ENCODE measurements around the gene TAF11L2. TPM values are rescaled to one million over a fixed set of nuclear protein-coding genes. Genes with fewer than 3 reads are reported as not detected.
"Not testable (repeated sequence)": the region's sequence is repeated elsewhere in the genome, so short reads cannot be mapped to it uniquely, and the experiment has no call there.

TAF11L2 gene
- total RNA-seq, 1 experiment from 2014 or later: not detected

- not testable (repeated sequence) for H2AFZ ChIP-seq (ENCODE audit: low read length); H3K14ac ChIP-seq (ENCODE audit: insufficient read depth, low read length); H2BK12ac ChIP-seq (ENCODE audit: insufficient read length, low read depth, low read length); H3K56ac ChIP-seq (ENCODE audit: insufficient read length, low read depth, low read length); H2BK15ac ChIP-seq (ENCODE audit: low read depth, low read length); H3K9me3 ChIP-seq (ENCODE audit: control insufficient read depth, low read depth, low read length); H3K4me1 Mint-ChIP-seq; H2AK5ac ChIP-seq (ENCODE audit: insufficient read length, low read length); H4K8ac ChIP-seq (replicated peaks; ENCODE audit: insufficient read length, low read depth, low read length); H3K23ac ChIP-seq (ENCODE audit: insufficient read length, low read depth, low read length); H2BK5ac ChIP-seq (ENCODE audit: insufficient read length, low read length); H3K4me1 ChIP-seq (ENCODE audit: insufficient read depth, low read length); H3K4ac ChIP-seq (ENCODE audit: low read depth, low read length); H3K27ac Mint-ChIP-seq; H3K36me3 Mint-ChIP-seq (ENCODE audit: insufficient read depth in 1 of 3, low read depth in 3 of 3); H3K27ac ChIP-seq (ENCODE audit: insufficient read length, low read depth, low read length); DNase-seq; H3T11ph ChIP-seq (ENCODE audit: low read length); H3K79me2 ChIP-seq (ENCODE audit: insufficient read depth, low read length); H2BK120ac ChIP-seq (ENCODE audit: low read depth, low read length, poor library complexity, severe bottlenecking); H3K9me3 Mint-ChIP-seq; H3K23me2 ChIP-seq (ENCODE audit: insufficient read length, low read depth, low read length, poor library complexity, severe bottlenecking); H3K27me3 Mint-ChIP-seq (ENCODE audit: low read depth); H3K27me3 ChIP-seq (ENCODE audit: insufficient read depth, low read length); H4K20me1 ChIP-seq (ENCODE audit: control insufficient read depth, insufficient read depth, insufficient read length); H2BK20ac ChIP-seq (ENCODE audit: low read depth, low read length, poor library complexity, severe bottlenecking); H3K4me2 ChIP-seq (ENCODE audit: insufficient read depth, insufficient read length, low read length); H3K4me3 Mint-ChIP-seq; H3K79me1 ChIP-seq (ENCODE audit: insufficient read depth, low read depth, low read length, poor library complexity, severe bottlenecking); H3K9ac ChIP-seq (ENCODE audit: extremely low read depth, insufficient read length, low read length); H4K5ac ChIP-seq (ENCODE audit: insufficient read length, low read depth, low read length); H4K91ac ChIP-seq (ENCODE audit: insufficient read length, low read depth, low read length); H3K18ac ChIP-seq (ENCODE audit: insufficient read length, low read depth, low read length)
- WGBS (ENCODE audit: extremely low coverage, insufficient read length, low lambda C conversion rate): no CpG with 5 or more reads among the region's 15 CpGs
These were observed 23.5 kb downstream of the TAF11L2 start, which contains the start of gene TAF11L4 for GRCh38 chr5:17521501-17521900. TAF11L4 (plus strand) TSS chr5:17521801.

- not testable (repeated sequence) for H4K20me1 ChIP-seq (ENCODE audit: control insufficient read depth, insufficient read depth, insufficient read length); H4K8ac ChIP-seq (replicated peaks; ENCODE audit: insufficient read length, low read depth, low read length); H4K91ac ChIP-seq (ENCODE audit: insufficient read length, low read depth, low read length); H3K27ac ChIP-seq (ENCODE audit: insufficient read length, low read depth, low read length); H3K36me3 Mint-ChIP-seq (ENCODE audit: insufficient read depth in 1 of 3, low read depth in 3 of 3); H3K56ac ChIP-seq (ENCODE audit: insufficient read length, low read depth, low read length); H2AK5ac ChIP-seq (ENCODE audit: insufficient read length, low read length); H3K4me1 Mint-ChIP-seq; H2BK5ac ChIP-seq (ENCODE audit: insufficient read length, low read length); H3K27me3 Mint-ChIP-seq (ENCODE audit: low read depth); H3K23me2 ChIP-seq (ENCODE audit: insufficient read length, low read depth, low read length, poor library complexity, severe bottlenecking); H3K18ac ChIP-seq (ENCODE audit: insufficient read length, low read depth, low read length); H3K27ac Mint-ChIP-seq; H3K4me3 Mint-ChIP-seq; H3K27me3 ChIP-seq (ENCODE audit: insufficient read depth, low read length); H3K4ac ChIP-seq (ENCODE audit: low read depth, low read length); H3K9ac ChIP-seq (ENCODE audit: extremely low read depth, insufficient read length, low read length); H3K4me2 ChIP-seq (ENCODE audit: insufficient read depth, insufficient read length, low read length); DNase-seq; H3K14ac ChIP-seq (ENCODE audit: insufficient read depth, low read length); H3T11ph ChIP-seq (ENCODE audit: low read length); H2BK120ac ChIP-seq (ENCODE audit: low read depth, low read length, poor library complexity, severe bottlenecking); H3K79me2 ChIP-seq (ENCODE audit: insufficient read depth, low read length); H4K5ac ChIP-seq (ENCODE audit: insufficient read length, low read depth, low read length); H3K79me1 ChIP-seq (ENCODE audit: insufficient read depth, low read depth, low read length, poor library complexity, severe bottlenecking); H3K23ac ChIP-seq (ENCODE audit: insufficient read length, low read depth, low read length); H3K9me3 Mint-ChIP-seq; H2BK15ac ChIP-seq (ENCODE audit: low read depth, low read length); H3K9me3 ChIP-seq (ENCODE audit: control insufficient read depth, low read depth, low read length); H3K4me1 ChIP-seq (ENCODE audit: insufficient read depth, low read length); H2AFZ ChIP-seq (ENCODE audit: low read length); H2BK20ac ChIP-seq (ENCODE audit: low read depth, low read length, poor library complexity, severe bottlenecking); H2BK12ac ChIP-seq (ENCODE audit: insufficient read length, low read depth, low read length)
- no CpG with 5 or more reads among the region's 15 CpGs for WGBS (ENCODE audit: extremely low coverage, insufficient read length, low lambda C conversion rate)
These were observed 26.9 kb downstream of the TAF11L2 start, which contains the start of gene TAF11L5 for GRCh38 chr5:17524935-17525334. TAF11L5 (plus strand) TSS chr5:17525235.
